ENCODE results near the gene TRABD2B. TPM values are rescaled to one million over a fixed set of nuclear protein-coding genes. Genes with fewer than 3 reads are reported as not detected.

Gene TRABD2B
- total and polyA plus RNA-seq, 2 experiments from 2014 or later, result 1.6 to 2.0 TPM

GRCh38 chr1:47722101-47722500, 275.1 kb downstream of the TRABD2B start:
- Mint-ChIP-seq H3K9me3 (no peaks in the 10 kb centered on the region), H3K36me3 (ENCODE audit: low read depth) (no peaks in the 10 kb centered on the region), H3K27ac (no peak overlapping the region), H3K27me3 (ENCODE audit: insufficient read depth, low read depth, poor library complexity) (peaks cover 48% of the 10 kb centered on the region), H3K4me1 (peaks cover 9% of the 10 kb centered on the region), H3K4me3 (no peak overlapping the region)
- no peak overlapping the region for H3K4me2 ChIP-seq
- H4K20me1 ChIP-seq (replicated peaks; ENCODE audit: insufficient read depth), result no peaks in the 10 kb centered on the region
- H2AFZ ChIP-seq, result no peak overlapping the region
- TF ChIP-seq POLR2AphosphoS5 (IDR thresholded peaks at IDR 0.05; ENCODE audit: low read depth), result no peak
- TF ChIP-seq JUNB (IDR thresholded peaks at IDR 0.05; ENCODE audit: unreplicated experiment), result no peak
- TF ChIP-seq EZH2 (IDR thresholded peaks at IDR 0.05; ENCODE audit: low read depth, unreplicated experiment), result no peak
- TF ChIP-seq CREB1 (CRISPR knock-in tag; IDR thresholded peaks at IDR 0.05; ENCODE audit: low read depth), result no peak
- TF ChIP-seq ZNF462 (CRISPR knock-in tag; IDR thresholded peaks at IDR 0.05), result no peak
- no peak for TF ChIP-seq REST (IDR thresholded peaks at IDR 0.05; ENCODE audit: unreplicated experiment)
- no peaks in the 10 kb centered on the region for H3K9me2 ChIP-seq (ENCODE audit: insufficient read depth)
- ATAC-seq (no peak), DNase-seq (ENCODE audit: low spot score) (no peak)
- no peaks in the 10 kb centered on the region for H3F3A ChIP-seq (replicated peaks; ENCODE audit: low read depth)
- H3K4me1 ChIP-seq (ENCODE audit: insufficient read depth), result peaks cover 13% of the 10 kb centered on the region
- H3K27ac ChIP-seq (ENCODE audit: low read depth), result no peak overlapping the region
- no peak overlapping the region for H3K4me3 ChIP-seq
- no peaks in the 10 kb centered on the region for H3K79me2 ChIP-seq (replicated peaks; ENCODE audit: insufficient read depth)
- H3K27me3 ChIP-seq (ENCODE audit: insufficient read depth), result peaks cover 33% of the 10 kb centered on the region
- H3K36me3 ChIP-seq (ENCODE audit: insufficient read depth), result no peaks in the 10 kb centered on the region
